ENCODE measurements around the gene PKNOX2.

The PKNOX2 gene

DNA sequence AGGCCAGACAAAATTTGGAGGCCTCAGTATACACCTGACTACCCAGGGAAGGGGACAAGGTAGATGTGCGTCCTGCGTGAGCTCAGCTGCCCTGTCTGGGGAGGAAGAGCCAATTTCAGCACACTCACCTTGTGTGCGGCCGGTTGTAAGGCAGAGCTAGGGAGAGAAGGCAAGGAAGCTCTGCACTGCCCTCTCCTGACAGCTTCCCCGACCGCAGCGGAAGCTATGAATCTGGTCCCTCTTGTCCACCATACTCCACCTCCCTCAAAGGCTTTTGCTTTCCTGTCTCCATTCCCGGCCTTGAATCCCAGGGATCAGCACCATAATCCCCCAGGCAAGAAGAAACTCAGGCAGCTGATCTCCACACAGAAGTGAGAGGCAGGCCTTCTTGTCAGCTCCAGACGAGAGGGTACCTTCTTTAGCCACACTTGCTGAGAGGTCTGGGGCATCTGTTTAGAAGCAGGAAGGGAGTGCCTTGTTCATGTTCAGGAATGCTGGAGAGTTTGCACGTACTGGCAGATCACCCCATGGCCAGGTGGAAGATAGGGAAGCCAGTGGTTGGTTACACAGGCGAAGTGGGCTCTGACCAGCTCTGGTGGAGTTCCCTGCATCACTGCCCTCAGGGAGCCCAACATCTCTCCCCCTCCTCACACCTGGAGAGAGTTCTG lies 269.0 kb downstream of the PKNOX2 start:
- no peak overlapping the region for H3K4me3 ChIP-seq (ENCODE audit: low read length)
- peaks cover 12% of the 10 kb centered on the region for H3K27me3 ChIP-seq (ENCODE audit: control insufficient read depth, low read length)
- no peak overlapping the region for H3K4me2 ChIP-seq (ENCODE audit: low read length)
- H3K27ac ChIP-seq (ENCODE audit: low read depth, low read length) = no peak overlapping the region
- no peaks in the 10 kb centered on the region for H3K4me1 ChIP-seq (ENCODE audit: control insufficient read depth, low read length)
- H3K9me2 ChIP-seq (replicated peaks; ENCODE audit: control insufficient read depth, low read length) = no peaks in the 10 kb centered on the region
- no peak for TF ChIP-seq EZH2phosphoT487 (IDR thresholded peaks at IDR 0.05; ENCODE audit: borderline replicate concordance, low read length)
- TF ChIP-seq, protein P1, sequence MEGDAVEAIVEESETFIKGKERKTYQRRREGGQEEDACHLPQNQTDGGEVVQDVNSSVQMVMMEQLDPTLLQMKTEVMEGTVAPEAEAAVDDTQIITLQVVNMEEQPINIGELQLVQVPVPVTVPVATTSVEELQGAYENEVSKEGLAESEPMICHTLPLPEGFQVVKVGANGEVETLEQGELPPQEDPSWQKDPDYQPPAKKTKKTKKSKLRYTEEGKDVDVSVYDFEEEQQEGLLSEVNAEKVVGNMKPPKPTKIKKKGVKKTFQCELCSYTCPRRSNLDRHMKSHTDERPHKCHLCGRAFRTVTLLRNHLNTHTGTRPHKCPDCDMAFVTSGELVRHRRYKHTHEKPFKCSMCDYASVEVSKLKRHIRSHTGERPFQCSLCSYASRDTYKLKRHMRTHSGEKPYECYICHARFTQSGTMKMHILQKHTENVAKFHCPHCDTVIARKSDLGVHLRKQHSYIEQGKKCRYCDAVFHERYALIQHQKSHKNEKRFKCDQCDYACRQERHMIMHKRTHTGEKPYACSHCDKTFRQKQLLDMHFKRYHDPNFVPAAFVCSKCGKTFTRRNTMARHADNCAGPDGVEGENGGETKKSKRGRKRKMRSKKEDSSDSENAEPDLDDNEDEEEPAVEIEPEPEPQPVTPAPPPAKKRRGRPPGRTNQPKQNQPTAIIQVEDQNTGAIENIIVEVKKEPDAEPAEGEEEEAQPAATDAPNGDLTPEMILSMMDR (IDR thresholded peaks at IDR 0.05; ENCODE audit: low read depth, low read length, poor library complexity, severe bottlenecking) = peak; percentile 61
- no peaks in the 10 kb centered on the region for H3K79me2 ChIP-seq (ENCODE audit: control insufficient read depth, low read length)
- H3K36me3 ChIP-seq (ENCODE audit: control insufficient read depth, low read length) = no peaks in the 10 kb centered on the region
- H3F3A ChIP-seq (ENCODE audit: control insufficient read depth, insufficient read depth) = no peaks in the 10 kb centered on the region
- H3K9me3 ChIP-seq (ENCODE audit: control insufficient read depth, insufficient read depth, low read length) = no peaks in the 10 kb centered on the region
- H4K20me1 ChIP-seq (ENCODE audit: control insufficient read depth, insufficient read depth, low read depth, low read length) = no peaks in the 10 kb centered on the region

DNA sequence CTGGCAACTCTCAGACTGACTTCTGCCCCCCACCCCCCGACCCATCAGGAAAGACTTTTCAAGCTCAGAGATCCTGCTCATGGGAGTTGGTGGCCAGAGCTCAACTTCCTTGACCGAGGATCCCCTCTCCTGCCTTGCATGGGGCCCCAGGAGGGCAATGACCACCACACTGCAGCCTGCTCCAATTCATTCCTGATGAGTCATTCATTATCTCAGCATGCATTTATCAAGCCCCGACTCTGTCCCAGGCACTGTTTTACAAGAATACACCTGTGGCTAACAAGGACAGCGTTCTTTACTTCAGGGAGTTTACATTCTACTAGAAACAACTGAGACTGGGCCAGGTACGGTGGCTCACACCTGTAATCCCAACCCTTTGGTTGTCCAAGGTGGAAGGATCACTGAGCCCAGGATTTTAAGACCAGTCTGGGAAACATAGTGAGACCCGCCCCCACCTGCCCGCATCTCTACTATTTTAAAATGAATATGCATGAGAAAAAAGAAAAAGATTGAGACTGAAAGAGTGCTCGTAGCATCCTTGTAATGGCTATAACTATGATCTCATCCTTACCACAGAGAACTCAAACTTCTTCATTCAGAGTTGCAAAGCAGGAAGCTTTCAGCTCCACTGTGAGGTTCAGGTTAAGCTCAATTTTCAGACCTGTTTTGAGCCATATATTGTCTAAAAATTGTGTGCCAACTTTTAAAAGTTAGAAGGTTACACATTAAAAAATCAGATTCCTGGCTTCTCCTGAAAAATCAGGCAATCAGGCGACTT lies 271.1 kb downstream of the PKNOX2 start:
- H3K4me2 ChIP-seq (ENCODE audit: low read length) = no peak overlapping the region
- H3K9me3 ChIP-seq (ENCODE audit: control insufficient read depth, insufficient read depth, low read length) = no peaks in the 10 kb centered on the region
- H3K36me3 ChIP-seq (ENCODE audit: control insufficient read depth, low read length) = no peaks in the 10 kb centered on the region
- H4K20me1 ChIP-seq (ENCODE audit: control insufficient read depth, insufficient read depth, low read depth, low read length) = no peaks in the 10 kb centered on the region
- no peak for TF ChIP-seq EZH2phosphoT487 (IDR thresholded peaks at IDR 0.05; ENCODE audit: borderline replicate concordance, low read length)
- TF ChIP-seq, protein P1 (IDR thresholded peaks at IDR 0.05; ENCODE audit: low read depth, low read length, poor library complexity, severe bottlenecking) = no peak
- H3K4me1 ChIP-seq (ENCODE audit: control insufficient read depth, low read length) = no peaks in the 10 kb centered on the region
- no peaks in the 10 kb centered on the region for H3F3A ChIP-seq (ENCODE audit: control insufficient read depth, insufficient read depth)
- peaks cover 14% of the 10 kb centered on the region for H3K27me3 ChIP-seq (ENCODE audit: control insufficient read depth, low read length)
- H3K79me2 ChIP-seq (ENCODE audit: control insufficient read depth, low read length) = no peaks in the 10 kb centered on the region
- no peak overlapping the region for H3K27ac ChIP-seq (ENCODE audit: low read depth, low read length)
- no peaks in the 10 kb centered on the region for H3K9me2 ChIP-seq (replicated peaks; ENCODE audit: control insufficient read depth, low read length)
- H3K4me3 ChIP-seq (ENCODE audit: low read length) = no peak overlapping the region

DNA sequence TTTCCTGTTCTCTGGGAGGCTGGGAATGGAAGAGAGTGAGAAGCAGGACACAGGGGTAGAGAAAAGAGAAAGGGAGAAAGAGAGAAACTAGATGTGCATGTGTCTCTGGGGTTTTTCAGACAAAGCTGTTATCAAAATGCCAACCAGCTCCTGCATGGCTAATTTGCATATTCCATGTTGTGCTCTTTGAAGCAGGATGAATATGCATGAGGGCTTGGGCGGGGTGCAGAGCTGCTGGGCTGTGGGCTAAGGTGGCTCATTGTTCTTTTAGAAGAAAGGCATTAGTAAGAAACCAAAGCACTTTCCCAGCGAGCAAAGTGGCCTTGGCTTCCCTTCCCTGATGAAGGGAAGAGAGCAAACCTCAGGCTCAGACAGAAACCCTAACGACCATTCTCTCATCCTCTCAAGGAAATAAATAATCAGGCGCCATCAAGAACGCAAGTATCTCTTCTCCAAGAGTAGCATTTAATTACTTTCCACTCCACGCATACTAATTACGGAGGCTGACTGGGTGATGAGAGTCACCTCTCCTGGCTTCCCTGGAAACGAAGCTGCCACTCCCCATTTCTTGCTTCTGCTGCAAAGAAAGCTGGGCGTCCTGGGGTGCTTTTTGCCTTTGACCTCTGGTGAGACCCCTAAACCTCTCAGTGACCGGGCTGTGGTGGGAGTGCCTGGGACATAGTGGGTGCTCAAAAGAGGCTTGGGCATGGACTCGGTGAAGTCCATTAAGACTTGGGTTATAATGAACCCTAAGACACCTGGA lies 277.3 kb downstream of the PKNOX2 start:
- Histone ChIP-seq H3K4me3 (ENCODE audit: low read length) (no peak overlapping the region), H3K27ac (ENCODE audit: low read depth, low read length) (no peak overlapping the region), H3K4me2 (ENCODE audit: low read length) (no peak overlapping the region)

More for the DNA sequence above, 277.3 kb downstream of the PKNOX2 start:
- TF ChIP-seq EZH2phosphoT487 (IDR thresholded peaks at IDR 0.05; ENCODE audit: borderline replicate concordance, low read length) = no peak
- TF ChIP-seq, protein P1 (IDR thresholded peaks at IDR 0.05; ENCODE audit: low read depth, low read length, poor library complexity, severe bottlenecking) = no peak
- Histone ChIP-seq H3K9me3 (ENCODE audit: control insufficient read depth, insufficient read depth, low read length) (no peaks in the 10 kb centered on the region), H3K9me2 (replicated peaks; ENCODE audit: control insufficient read depth, low read length) (no peaks in the 10 kb centered on the region), H4K20me1 (ENCODE audit: control insufficient read depth, insufficient read depth, low read depth, low read length) (no peaks in the 10 kb centered on the region), H3F3A (ENCODE audit: control insufficient read depth, insufficient read depth) (no peaks in the 10 kb centered on the region), H3K36me3 (ENCODE audit: control insufficient read depth, low read length) (no peaks in the 10 kb centered on the region), H3K27me3 (ENCODE audit: control insufficient read depth, low read length) (peaks cover 23% of the 10 kb centered on the region), H3K79me2 (ENCODE audit: control insufficient read depth, low read length) (no peaks in the 10 kb centered on the region), H3K4me1 (ENCODE audit: control insufficient read depth, low read length) (no peaks in the 10 kb centered on the region)

Data from DOHH2 (cell line).